ENCODE results near the gene SLC22A23.

Gene SLC22A23

DNA sequence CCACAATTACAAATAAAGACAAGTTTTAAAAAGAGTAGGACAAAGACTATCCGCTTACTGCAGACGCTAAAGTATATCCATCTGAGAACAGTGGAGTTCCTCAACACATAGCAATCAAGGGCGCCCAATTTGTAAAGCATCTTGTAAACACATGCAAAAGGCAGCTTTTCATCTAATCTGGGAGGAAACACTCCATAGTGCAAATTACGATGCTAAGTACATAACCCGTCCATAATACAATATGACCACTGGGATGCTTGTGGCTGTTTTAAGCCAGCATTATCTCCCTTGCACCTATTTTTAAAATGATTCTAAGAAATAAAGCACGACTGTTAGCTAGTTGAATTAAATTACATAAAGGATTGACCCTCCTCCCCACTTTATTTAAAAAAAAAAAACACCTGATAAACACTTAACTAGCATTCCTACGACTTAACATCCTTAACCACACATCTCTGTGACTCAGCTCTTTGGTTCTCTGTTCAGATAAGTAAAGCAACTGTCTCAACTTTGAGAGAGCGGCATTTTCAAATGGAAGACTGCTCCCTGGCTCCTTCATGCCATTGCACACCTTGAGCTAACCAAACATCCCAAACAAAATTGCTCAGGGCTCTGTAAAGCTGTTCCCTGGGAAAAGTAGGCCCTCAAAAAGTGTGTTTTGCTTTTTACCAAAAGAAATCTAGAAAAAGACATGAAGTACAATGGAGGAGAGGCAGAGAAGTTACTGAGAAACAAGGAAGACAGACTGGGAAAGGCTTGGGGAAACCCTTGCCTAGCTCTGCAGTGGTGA is 14.2 kb downstream of the SLC22A23 start:
- DNase-seq = no peak

DNA sequence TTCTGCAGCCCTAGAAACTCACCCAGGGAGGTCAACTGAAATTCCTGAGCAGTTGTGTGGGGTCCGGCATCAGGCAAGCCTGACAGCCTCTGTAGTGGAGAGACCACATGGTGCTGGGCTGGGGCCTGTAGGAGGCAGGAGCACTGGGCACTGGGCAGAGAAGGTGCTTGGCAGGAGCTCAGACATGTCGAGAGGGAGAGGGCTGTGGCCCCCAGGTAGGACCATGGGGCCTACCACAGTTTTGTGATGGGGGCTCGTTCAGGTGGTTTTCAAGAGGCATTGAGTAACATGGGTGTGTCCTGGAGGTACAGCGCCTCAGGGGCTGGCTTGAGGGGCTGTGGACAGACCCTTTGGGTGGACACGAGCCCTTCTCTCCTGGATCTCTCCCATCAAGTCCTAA is 15.9 kb downstream of the SLC22A23 start:
- no peak for DNase-seq

DNA sequence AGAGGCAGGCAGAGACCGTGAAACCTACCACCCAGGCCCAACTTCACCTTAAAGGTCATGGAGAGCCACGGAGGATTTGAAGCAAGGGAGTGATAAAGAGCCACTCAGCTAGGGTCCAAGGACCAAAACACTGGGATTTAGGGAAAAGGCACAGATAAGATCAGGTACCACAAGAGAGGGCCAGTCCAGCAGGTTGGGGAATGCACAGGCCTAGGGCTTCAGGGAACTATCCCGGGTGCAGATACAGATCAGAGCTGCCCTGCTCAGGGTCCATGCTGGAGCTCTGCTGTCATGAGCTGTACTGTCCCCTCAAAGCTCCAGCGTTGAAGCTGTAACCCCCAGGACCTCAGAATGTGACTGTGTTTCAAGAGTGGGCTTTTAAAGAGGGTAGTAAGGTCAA is 16.9 kb downstream of the SLC22A23 start:
- DNase-seq = no peak

- DNase-seq = peak; percentile 5
Measured at GRCh38 chr6:3438190-3439167, 18.4 kb downstream of the SLC22A23 start.

DNA sequence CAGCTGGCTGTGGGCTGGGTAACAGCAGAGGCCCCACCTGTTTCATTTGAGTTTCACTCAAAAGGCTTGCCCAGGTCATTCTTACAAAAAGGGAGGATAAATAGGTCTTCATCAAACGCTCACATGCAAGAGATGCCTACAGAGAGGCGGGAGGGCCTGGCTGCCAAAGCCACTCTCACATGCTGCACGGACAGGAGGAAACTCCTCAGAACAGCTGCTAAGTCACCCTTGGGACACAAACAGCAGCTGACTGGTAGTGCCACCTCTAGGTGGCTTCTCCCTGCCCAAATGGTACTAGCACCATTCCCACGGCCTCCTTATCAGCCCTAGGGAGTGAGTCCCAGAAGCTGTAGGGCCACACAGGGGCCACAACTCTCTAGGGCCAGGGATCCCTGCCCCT is 23.8 kb downstream of the SLC22A23 start:
- DNase-seq = no peak

GRCh38 chr6:3432416-3432815 is 24.4 kb downstream of the SLC22A23 start:
- DNase-seq = no peak

- DNase-seq = no peak
Measured at GRCh38 chr6:3431994-3432393, 24.9 kb downstream of the SLC22A23 start.

DNA sequence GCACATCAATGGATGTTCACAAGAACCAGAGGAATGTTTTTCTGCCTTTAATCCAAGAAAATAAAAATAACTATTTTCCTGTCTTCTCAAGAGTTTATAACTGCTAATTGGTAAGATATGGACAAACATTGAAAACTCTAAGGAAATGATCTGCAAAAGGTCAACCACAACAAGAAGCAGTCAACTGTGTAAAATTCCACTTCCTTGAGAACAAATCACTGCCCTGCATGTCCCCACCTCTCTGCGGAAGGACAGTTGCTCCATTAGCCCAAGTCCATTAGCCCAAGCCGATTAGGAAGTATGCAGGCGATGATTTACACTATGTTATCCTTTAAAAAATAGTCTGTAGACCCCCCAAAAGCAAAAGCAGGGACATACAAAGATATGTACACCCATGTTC is 27.6 kb downstream of the SLC22A23 start:
- no peak for DNase-seq

GRCh38 chr6:3428700-3429099 is 28.1 kb downstream of the SLC22A23 start:
- no peak for DNase-seq

- no peak for DNase-seq
Measured at GRCh38 chr6:3428247-3428646, 28.6 kb downstream of the SLC22A23 start.

- DNase-seq = no peak
Measured at GRCh38 chr6:3427687-3428085, 29.2 kb downstream of the SLC22A23 start.

- no peak for DNase-seq
Measured at GRCh38 chr6:3426927-3427686, 29.7 kb downstream of the SLC22A23 start.

GRCh38 chr6:3426091-3426926 is 30.5 kb downstream of the SLC22A23 start:
- no peak for DNase-seq

DNA sequence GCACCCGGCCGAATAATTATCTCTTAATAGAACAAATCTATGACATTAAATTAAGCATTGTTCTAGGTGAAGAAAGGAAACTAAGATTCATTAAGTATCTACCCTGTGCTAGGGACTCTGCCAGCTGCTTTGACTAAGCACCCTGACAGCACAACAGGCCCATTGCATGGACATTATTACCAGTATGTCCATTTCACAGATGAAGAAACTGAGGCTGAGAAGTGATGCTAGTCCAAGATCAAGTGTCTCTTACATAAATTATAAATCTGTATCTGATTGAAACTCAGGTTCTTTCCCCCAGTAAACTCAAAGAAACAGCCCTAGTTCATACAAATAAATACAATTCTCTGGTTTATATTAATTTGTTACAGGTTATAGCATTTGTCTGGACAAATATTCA is 31.3 kb downstream of the SLC22A23 start:
- no peak for DNase-seq

GRCh38 chr6:3424185-3424927 is 32.5 kb downstream of the SLC22A23 start:
- DNase-seq = no peak

DNA sequence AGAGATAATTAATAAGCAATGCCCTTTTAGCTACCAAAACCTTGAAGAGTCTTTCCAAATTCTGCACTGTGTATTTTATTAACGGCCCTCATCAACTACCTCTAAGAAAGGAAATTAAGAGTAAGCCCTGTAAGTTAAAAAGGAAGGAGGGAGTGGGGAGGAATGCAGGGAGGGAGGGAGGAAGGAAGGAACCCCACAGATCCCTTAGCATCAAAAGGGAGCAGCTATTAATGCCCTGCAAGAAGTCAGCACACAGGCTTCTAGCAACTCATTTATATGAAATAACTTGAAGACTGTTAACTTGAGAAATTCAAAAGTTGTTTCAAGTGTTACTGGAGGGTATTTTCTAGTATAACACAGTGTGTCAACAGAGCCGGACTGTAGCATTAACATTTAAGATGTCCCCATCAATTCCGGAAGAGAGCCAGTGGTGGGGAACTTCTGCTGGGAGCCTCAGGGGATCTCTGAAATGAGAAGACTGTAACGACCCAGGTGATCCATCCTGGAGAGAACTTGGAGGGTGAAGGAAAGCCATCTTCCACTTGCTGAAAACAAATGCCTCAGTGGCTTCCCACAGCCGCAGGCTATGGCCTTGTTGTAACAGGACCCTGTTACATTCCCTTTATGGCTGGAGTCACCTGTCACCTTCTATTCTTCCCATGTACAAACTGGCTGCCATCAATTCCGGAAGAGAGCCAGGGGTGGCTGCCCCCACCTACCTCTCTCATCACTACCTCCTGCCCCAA is 33.2 kb downstream of the SLC22A23 start:
- no peak for DNase-seq

DNA sequence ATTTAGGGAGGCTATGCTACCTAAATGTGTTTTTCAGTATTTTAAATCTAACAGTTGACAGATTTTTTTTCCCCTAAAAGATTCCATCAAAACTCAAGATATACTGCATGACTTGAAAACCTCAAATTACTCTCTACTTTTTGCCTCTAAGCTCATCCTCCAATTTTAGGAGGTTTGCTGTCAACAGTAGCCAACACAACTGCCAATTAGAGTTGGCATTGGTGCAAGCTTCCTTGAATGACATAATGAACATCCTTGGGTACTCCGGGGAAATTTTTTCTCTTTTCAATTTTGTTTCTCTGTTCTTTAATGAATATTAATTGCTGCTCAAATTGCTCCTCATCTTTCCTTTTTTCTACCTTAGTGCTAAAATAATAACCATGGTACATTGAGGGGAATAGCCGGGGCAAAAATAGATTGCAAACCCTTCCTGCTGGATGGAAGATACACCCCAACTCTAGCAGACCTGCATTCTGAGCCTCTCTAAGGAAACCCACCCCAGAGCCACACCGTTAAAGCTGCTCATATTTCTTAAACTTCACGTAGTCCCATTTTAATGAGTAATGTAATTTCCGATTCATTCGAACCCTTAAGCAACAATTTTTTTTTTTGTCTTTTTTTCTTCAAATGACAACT is 34.3 kb downstream of the SLC22A23 start:
- no peak for DNase-seq

DNA sequence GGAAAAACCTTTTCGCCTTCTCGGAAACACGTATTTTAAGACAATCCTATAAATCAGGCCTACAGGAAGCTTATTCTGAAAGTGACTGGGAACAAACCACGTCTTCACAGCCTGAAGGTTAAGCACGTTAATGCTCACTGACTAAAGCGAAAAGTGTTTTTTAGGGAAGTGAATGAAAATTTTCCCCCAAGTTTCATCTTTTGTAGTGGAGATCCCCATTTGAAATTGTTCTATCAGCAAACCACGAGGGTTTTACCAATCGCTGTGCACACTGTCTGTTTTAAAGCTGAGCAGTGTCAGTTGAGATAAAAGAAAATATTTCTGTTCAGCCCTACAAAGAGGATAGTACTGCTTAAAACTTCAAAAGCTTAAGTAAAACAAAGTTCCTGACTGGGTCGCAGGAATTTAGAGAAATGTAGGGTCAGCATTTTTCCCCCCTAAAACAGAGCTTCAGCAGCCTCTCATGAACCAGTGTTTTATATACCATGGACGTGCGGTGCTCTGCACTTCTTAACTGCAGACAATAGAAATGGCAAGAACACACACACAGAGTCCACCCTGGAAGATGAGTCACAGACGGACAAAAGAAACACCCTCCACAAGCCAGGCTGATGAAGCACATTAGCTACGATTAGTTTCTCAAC is 34.9 kb downstream of the SLC22A23 start:
- no peak for DNase-seq

GRCh38 chr6:3421143-3421542 is 35.7 kb downstream of the SLC22A23 start:
- no peak for DNase-seq

All from DMS79 treated with DMSO at 0.1 percent for 48 hours (cell line).